Measurements from ENCODE around the gene STPG4. TPM values are rescaled to one million over a fixed set of nuclear protein-coding genes. Genes with fewer than 3 reads are reported as not detected.

The STPG4 gene
- total RNA-seq, 1 donor from 2014 or later = 0.64 TPM

- H3K27me3 ChIP-seq (ENCODE audit: insufficient read depth, low read length) = no peaks in the 10 kb centered on the region
- Mint-ChIP-seq H3K27ac (ENCODE audit: unreplicated experiment) (no peak overlapping the region), H3K4me3 (ENCODE audit: unreplicated experiment) (no peak overlapping the region), H3K9me3 (ENCODE audit: unreplicated experiment) (no peaks in the 10 kb centered on the region), H3K36me3 (ENCODE audit: low read depth, unreplicated experiment) (peaks cover 28% of the 10 kb centered on the region), H3K27me3 (ENCODE audit: low read depth, unreplicated experiment) (no peaks in the 10 kb centered on the region), H3K4me1 (ENCODE audit: low read depth, unreplicated experiment) (peaks cover 22% of the 10 kb centered on the region)
- no peak for TF ChIP-seq EZH2 (IDR thresholded peaks at IDR 0.05; ENCODE audit: insufficient read depth, low read length)
- TF ChIP-seq, protein P1, sequence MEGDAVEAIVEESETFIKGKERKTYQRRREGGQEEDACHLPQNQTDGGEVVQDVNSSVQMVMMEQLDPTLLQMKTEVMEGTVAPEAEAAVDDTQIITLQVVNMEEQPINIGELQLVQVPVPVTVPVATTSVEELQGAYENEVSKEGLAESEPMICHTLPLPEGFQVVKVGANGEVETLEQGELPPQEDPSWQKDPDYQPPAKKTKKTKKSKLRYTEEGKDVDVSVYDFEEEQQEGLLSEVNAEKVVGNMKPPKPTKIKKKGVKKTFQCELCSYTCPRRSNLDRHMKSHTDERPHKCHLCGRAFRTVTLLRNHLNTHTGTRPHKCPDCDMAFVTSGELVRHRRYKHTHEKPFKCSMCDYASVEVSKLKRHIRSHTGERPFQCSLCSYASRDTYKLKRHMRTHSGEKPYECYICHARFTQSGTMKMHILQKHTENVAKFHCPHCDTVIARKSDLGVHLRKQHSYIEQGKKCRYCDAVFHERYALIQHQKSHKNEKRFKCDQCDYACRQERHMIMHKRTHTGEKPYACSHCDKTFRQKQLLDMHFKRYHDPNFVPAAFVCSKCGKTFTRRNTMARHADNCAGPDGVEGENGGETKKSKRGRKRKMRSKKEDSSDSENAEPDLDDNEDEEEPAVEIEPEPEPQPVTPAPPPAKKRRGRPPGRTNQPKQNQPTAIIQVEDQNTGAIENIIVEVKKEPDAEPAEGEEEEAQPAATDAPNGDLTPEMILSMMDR (IDR thresholded peaks at IDR 0.05; ENCODE audit: insufficient read depth, low read depth, low read length) = no peak
- no peak overlapping the region for H3K4me3 ChIP-seq (ENCODE audit: insufficient read depth, low read depth, low read length)
- no peaks in the 10 kb centered on the region for H3K9me3 ChIP-seq (ENCODE audit: insufficient read depth, low read depth, low read length)
- no peak overlapping the region for H3K27ac ChIP-seq (ENCODE audit: low read depth, low read length)
- H3K4me2 ChIP-seq (ENCODE audit: low read length) = no peak overlapping the region
- H3K9ac ChIP-seq (ENCODE audit: low read length) = no peak overlapping the region
- DNase-seq (ENCODE audit: low read depth) (no peak), FAIRE-seq (no peak)
- no peaks in the 10 kb centered on the region for H3K79me2 ChIP-seq (ENCODE audit: insufficient read depth, low read length)
- peaks cover 33% of the 10 kb centered on the region for H3K4me1 ChIP-seq (ENCODE audit: insufficient read depth, low read length)
- peaks cover 9% of the 10 kb centered on the region for H3K36me3 ChIP-seq (ENCODE audit: insufficient read depth, low read length)
- H2AFZ ChIP-seq (ENCODE audit: low read depth, low read length) = no peak overlapping the region
- H4K20me1 ChIP-seq (ENCODE audit: insufficient read depth, low read length) = no peaks in the 10 kb centered on the region
Observed at GRCh38 chr2:47054036-47054555, 101.0 kb downstream of the STPG4 start.

GRCh38 chr2:47052847-47053246 lies 102.3 kb downstream of the STPG4 start:
- TF ChIP-seq EZH2 (IDR thresholded peaks at IDR 0.05; ENCODE audit: insufficient read depth, low read length) = no peak
- TF ChIP-seq, protein P1 (IDR thresholded peaks at IDR 0.05; ENCODE audit: insufficient read depth, low read depth, low read length) = no peak
- no peaks in the 10 kb centered on the region for H3K27me3 ChIP-seq (ENCODE audit: insufficient read depth, low read length)
- no peak overlapping the region for H3K4me2 ChIP-seq (ENCODE audit: low read length)
- FAIRE-seq (no peak), DNase-seq (ENCODE audit: low read depth) (no peak)
- Mint-ChIP-seq H3K4me3 (ENCODE audit: unreplicated experiment) (no peak overlapping the region), H3K27ac (ENCODE audit: unreplicated experiment) (no peak overlapping the region), H3K36me3 (ENCODE audit: low read depth, unreplicated experiment) (peaks cover 29% of the 10 kb centered on the region), H3K4me1 (ENCODE audit: low read depth, unreplicated experiment) (peaks cover 14% of the 10 kb centered on the region), H3K9me3 (ENCODE audit: unreplicated experiment) (no peaks in the 10 kb centered on the region), H3K27me3 (ENCODE audit: low read depth, unreplicated experiment) (no peaks in the 10 kb centered on the region)
- no peak overlapping the region for H3K27ac ChIP-seq (ENCODE audit: low read depth, low read length)
- no peak overlapping the region for H3K9ac ChIP-seq (ENCODE audit: low read length)
- no peaks in the 10 kb centered on the region for H3K9me3 ChIP-seq (ENCODE audit: insufficient read depth, low read depth, low read length)
- H3K36me3 ChIP-seq (ENCODE audit: insufficient read depth, low read length) = peaks cover 9% of the 10 kb centered on the region
- H2AFZ ChIP-seq (ENCODE audit: low read depth, low read length) = no peak overlapping the region
- H3K4me1 ChIP-seq (ENCODE audit: insufficient read depth, low read length) = peaks cover 25% of the 10 kb centered on the region
- no peaks in the 10 kb centered on the region for H4K20me1 ChIP-seq (ENCODE audit: insufficient read depth, low read length)
- no peak overlapping the region for H3K4me3 ChIP-seq (ENCODE audit: insufficient read depth, low read depth, low read length)
- H3K79me2 ChIP-seq (ENCODE audit: insufficient read depth, low read length) = no peaks in the 10 kb centered on the region

DNA sequence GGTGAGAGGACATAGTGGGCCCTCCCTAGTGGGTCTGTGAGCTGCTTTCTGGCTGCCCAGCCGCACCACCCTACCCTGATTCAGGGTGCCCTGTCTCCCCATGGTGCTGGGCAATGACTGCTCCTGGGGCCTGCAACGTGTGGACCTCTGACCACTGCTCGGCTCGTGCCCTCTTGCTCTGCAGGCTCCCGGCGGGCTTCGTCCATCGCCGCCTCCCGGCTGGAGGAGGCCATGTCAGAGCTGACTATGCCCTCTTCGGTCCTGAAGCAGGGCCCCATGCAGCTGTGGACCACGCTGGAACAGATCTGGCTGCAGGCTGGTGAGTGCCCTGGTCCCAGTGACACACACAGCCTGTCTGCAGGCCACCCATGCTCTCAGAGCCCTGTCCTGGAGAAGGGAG lies 103.5 kb downstream of the STPG4 start:
- no peaks in the 10 kb centered on the region for H4K20me1 ChIP-seq (ENCODE audit: insufficient read depth, low read length)
- no peak overlapping the region for H3K4me3 ChIP-seq (ENCODE audit: insufficient read depth, low read depth, low read length)
- DNase-seq (ENCODE audit: low read depth) (no peak), FAIRE-seq (no peak)
- H3K9me3 Mint-ChIP-seq (ENCODE audit: unreplicated experiment) = no peaks in the 10 kb centered on the region
- H3K79me2 ChIP-seq (ENCODE audit: insufficient read depth, low read length) = no peaks in the 10 kb centered on the region
- no peaks in the 10 kb centered on the region for H3K27me3 Mint-ChIP-seq (ENCODE audit: low read depth, unreplicated experiment)
- no peaks in the 10 kb centered on the region for H3K27me3 ChIP-seq (ENCODE audit: insufficient read depth, low read length)
- peaks cover 9% of the 10 kb centered on the region for H3K36me3 ChIP-seq (ENCODE audit: insufficient read depth, low read length)
- no peak overlapping the region for H3K27ac Mint-ChIP-seq (ENCODE audit: unreplicated experiment)
- peaks cover 5% of the 10 kb centered on the region for H3K4me1 Mint-ChIP-seq (ENCODE audit: low read depth, unreplicated experiment)
- TF ChIP-seq, protein P1 (IDR thresholded peaks at IDR 0.05; ENCODE audit: insufficient read depth, low read depth, low read length) = no peak
- TF ChIP-seq EZH2 (IDR thresholded peaks at IDR 0.05; ENCODE audit: insufficient read depth, low read length) = no peak
- H3K36me3 Mint-ChIP-seq (ENCODE audit: low read depth, unreplicated experiment) = peaks cover 26% of the 10 kb centered on the region
- peaks cover 13% of the 10 kb centered on the region for H3K4me1 ChIP-seq (ENCODE audit: insufficient read depth, low read length)
- no peak overlapping the region for H2AFZ ChIP-seq (ENCODE audit: low read depth, low read length)
- no peak overlapping the region for H3K4me2 ChIP-seq (ENCODE audit: low read length)
- no peak overlapping the region for H3K27ac ChIP-seq (ENCODE audit: low read depth, low read length)
- no peaks in the 10 kb centered on the region for H3K9me3 ChIP-seq (ENCODE audit: insufficient read depth, low read depth, low read length)
- H3K9ac ChIP-seq (ENCODE audit: low read length) = no peak overlapping the region
- no peak overlapping the region for H3K4me3 Mint-ChIP-seq (ENCODE audit: unreplicated experiment)

All from astrocyte (in vitro differentiated cells and primary cell).